Iris pigment epithelial cell (primary cell): ENCODE measurements around the gene EBF4.
"Not testable (repeated sequence)": the region's sequence is repeated elsewhere in the genome, so short reads cannot be mapped to it uniquely, and the experiment has no call there.

ENCODE experiments used
- DNase-seq: peaks from one replicate; pipeline ENCODE4 v3.0.0-alpha.2; 2011; ENCODE audit warnings: low read depth

The EBF4 gene

GRCh38 chr20:2796011-2796660 lies 103.6 kb downstream of the EBF4 start:
- no peak for DNase-seq

DNA sequence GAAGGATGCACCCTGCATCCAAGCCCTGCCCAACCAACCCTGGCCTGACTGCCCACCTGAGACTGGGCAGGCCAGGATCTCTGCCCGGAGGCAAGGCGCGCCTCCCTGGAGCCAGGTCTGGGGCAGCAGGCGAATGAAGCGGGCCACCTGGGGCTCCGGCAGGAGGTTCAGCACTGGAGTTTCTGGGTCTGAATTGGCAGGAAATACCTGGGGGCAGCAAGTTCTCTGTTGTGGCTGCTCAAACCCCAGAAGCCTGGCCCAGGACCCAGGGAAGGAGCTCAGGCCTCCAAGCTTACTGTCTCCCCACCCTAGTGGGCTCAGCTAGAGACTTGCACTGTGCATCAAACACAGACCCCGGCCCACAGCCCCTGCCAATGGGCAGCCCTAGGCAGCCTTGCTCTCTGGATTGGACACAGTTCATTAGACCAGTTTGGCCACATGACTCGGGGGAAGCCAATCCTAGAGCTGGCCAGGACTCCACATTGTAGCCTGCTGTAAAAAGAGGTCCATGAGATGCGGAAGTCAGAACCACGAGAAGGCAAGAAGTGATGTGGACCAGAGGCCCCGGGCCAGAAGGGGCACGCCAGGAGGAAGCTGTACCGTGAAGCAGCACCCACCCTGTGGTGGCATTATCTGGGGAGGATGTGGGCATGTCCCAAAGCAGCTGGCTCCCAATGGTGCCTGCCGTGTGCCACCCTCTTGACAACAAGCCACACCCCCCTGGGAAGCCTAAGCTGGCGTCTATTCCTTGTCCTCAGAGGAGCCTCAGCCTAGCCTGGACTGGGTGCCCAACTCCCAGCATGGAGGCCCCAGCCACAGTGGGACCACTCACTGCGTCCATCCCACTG lies 104.8 kb downstream of the EBF4 start:
- DNase-seq, result no peak

- no peak for DNase-seq
These were observed 105.7 kb downstream of the EBF4 start for GRCh38 chr20:2798095-2798805.

GRCh38 chr20:2798814-2799213 lies 106.2 kb downstream of the EBF4 start:
- DNase-seq, result peak; percentile 39

DNA sequence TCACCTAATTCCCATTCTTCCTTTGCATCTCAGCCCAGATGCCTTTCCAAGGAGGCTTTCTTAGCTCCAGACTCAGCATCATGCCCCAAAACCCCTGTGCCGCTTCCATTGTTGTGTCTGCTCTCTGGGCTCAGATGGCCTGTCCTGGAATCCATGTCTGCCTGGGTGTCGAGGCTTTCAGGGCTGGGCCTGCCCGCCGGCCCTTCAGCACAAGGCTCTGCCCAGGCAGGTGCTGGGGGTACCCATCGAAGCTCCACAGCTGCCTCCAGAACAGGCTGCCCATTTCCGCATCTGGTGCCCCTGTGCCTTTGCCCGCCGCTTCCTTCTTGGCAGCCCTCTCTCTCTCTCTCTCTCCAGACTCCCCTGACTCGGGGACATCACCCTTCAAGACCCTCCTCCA lies 106.7 kb downstream of the EBF4 start:
- no peak for DNase-seq

- no peak for DNase-seq
These were observed 107.3 kb downstream of the EBF4 start for GRCh38 chr20:2799688-2800520.

DNA sequence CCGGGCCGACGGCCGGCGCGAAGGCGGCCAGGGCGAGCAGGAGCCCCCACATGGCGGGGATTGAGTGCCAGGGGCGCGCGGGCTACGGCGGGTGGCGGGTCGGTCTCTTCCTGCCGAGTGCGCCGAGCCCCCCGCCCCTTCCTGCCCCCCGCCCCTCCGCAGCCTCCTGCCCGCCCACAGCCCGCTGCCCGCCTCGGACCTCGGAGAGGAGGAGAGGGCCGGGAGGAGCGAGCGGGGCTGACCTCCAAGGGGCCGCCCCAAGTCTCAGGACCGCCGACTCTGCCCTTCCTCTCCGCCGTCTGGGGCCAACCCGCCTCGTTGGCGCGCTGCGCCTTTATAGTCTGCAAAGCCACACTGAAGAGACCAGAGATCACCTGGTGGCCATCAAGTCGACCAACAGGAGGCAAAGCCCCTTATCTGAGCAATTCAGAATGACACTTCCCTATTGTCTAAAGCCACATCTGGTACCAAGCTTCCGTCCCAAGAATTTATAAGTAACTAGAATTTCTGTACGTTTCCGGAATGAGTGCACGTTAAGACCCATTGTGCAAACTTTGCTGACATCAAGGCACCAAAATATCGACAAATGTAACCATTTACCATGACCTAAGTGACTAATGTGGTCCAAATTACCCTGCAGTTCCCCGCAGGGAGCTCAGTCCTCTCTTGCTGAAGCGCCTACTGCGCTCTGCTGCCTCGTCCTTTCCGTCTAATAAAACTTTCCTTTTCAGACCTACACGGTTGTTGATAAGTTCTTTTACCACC lies 108.1 kb downstream of the EBF4 start, which contains the start of gene CPXM1:
TSS of gene CPXM1 (minus strand) at position 107 of the 765 bp plus-strand sequence. CDS start at position 52, 55 bp downstream.
- DNase-seq, result no peak

DNA sequence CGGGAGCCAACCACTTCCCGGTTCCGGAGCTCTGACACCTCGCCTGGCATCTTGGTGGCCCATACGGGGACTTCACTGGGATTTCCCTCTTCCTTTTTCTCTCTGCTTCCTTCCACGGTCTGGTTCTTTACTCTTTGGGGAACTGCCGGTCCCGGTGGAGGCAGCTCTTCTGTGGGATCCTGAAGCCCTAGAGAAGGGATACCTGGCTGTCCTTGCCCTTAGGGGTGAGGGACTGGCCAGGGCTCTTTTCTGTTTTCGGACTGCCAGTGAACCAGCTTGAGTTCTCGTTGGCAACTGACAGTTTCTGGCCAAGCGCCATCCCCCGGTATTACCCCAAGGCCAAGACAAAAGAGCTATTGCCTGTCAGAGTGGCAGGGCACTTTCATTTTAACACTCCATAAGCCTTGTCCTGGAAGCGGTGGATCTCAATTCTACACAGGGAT lies 108.7 kb downstream of the EBF4 start:
- no peak for DNase-seq

DNA sequence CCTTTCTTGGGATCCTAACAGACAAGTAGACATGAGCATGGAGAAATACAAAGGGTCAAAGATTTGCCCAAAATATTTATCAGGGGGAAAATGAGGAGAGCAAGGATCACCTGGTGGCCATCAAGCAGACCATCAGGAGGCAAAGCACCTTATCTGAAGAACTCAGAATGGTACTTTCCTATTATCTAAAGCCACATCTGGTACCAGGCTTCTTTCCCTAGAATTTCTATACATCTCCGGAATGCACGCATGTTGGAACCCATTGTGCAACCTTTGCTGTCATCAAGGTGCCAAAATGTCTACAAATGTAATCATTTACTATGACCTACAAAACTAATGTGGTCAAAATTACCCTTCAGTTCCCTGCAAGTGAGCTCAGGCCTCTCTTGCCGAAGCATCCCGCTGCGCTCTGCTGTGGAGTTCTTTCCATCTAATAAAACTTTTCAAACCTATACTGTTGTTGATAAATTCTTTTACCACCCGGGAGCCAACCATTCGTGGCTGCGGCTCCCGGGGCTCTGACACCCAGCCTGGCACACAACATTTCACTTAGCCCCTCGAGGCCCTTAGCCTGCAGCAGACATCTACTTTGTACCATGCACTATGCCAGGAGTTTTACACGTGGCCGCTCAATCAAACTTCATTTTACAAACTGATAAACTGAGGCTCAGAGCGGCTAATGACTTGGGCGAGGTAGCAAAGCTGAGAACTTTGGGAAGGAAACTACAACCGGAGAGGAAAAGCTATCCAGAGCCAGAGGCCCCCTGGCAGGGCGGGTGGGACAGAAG lies 111.7 kb downstream of the EBF4 start:
- DNase-seq, result no peak

DNA sequence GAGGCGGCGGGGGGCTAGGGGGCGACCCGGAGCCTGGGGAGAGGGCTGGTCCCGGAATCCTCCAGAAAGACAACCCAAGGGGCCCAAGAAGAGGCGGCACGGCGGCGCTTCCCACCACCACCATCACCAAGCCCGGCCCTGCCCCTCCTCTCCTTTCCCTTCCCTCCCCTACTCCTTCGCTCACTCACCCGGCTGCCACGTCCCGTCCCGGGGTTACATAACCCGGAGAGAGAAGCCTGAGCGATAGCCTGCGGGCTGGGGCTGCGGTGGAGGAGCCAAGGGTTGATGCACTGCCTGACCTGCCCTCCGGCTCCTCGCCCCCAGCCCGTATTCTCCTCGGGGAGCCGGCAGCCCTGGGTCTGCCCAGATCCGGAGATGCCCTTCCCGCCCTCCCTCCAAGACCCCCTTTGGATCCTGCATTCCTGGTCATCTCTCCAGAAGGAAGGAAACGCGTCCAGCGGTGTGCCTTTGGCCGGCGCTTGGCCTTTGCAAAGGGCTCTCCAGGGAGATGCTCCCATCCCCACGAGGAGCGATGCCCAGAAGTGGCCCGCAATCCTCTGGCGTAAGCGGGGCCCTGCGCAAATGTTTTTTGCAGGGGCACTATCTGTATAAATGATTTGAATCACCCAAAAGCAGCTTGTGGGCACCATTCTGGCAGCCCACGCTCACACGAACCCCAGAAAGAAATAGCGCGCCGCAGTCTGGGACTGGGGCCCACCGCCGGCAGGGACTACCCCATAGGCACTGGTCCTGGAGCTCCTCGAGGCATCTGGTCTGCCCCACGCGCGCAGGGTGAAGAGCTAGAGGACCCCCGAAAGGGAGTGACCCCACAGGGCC lies 112.5 kb downstream of the EBF4 start:
- DNase-seq, result no peak

DNA sequence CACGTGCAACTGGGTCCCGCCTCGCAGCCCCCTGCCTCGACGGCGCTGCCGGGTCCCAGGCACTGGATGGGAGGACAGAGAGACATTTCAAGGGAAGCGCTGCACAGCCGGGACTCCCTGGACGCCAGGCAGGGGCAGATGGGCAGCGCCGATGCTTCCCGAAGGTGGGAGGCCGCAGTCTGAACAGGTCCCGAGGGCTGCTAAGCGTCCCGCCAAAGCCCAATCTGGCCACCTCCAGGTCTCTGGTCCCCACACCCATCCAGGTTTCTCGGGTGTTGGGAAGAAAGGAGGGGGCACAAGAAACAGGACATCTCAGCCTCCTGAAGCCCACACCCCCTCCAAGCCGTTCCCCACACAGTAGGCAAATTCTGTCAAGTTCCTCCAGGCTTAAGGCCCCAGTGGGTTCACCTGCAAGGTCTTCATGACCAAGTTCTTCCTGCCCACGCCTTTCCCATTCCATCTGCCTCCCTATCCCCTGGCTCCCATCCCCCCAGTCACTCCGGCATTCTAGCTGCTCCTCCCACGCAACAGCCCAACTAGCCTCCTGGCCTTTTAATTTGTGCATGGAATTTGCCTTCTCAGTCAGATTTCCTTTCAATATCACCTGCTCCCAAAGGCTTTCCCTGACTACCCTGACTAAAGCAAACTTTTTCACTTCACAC lies 113.2 kb downstream of the EBF4 start:
- DNase-seq, result no peak

DNA sequence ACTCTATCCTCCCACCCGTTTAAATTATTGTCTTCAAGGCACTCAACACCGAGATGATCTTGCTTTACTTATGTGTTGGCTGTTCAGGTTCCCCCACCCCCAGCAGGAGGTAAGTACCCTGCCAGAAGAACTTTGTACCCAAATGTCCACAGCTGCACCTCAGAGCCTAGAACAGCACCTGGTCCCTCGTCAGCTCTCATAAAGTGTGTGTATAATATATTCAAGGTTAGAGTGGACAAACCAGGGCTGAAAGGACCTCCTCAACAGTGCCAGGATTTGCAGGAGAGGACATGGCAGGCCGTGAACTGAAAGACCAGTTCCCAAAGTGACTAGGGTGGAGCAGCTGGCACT lies 113.7 kb downstream of the EBF4 start:
- DNase-seq, result no peak

DNA sequence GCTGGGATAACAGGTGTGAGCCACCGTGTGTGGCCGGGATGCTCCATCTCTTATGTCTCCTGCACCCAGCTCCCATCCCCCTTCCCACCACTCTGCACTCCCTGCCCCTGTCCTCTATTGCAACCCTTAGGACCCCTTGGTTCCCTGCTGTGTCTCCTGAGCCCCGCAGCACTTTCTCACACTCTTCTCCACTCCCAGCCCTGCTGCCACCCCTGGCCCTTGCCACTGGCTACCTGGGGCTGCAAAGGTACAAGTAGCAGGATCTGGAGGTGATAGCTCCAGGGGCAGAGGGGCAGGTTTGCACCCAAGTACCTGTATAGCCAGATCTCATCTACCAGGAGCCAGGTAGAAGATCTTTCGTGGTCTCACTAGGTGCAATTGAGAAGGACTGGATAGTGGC lies 114.4 kb downstream of the EBF4 start:
- no peak for DNase-seq

- DNase-seq, result not testable (repeated sequence)
These were observed 115.3 kb downstream of the EBF4 start for GRCh38 chr20:2807929-2808328.

DNA sequence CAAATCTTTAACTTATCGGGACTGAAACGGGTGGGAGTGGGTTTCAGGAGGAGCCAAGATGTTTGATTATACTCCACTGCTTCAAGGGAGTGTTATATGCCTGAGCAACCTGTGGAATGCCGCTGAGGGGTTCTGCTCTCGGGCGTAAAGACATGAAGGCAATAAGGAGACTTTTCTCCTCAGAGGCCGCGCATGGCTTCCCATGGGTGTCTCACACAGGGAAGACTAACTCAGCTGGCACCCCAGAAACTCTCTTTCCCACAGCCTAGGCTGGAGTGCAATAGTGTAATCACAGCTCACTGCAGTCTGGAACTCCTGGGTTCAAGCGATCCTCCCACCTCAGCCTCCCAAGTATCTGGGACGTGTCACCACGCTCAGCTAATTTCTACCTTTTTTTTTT lies 117.1 kb downstream of the EBF4 start:
- no peak for DNase-seq
